HepG2 (cell line): ENCODE data around the gene UBR4. TPM values are rescaled to one million over a fixed set of nuclear protein-coding genes. Genes with fewer than 3 reads are reported as not detected.

Source experiments
- ATAC-seq: fragments of 200-7000 bp; cut with Tn5 transposase; 3 replicates; pipeline ENCODE4 v1.9.1; 2020; ENCODE audit warnings: mild to moderate bottlenecking, moderate library complexity
- BruUV-seq: library from RNA; stranded (reverse); fragments of 400-500 nt; replicated peaks from 2 replicates; lab custom pipeline; 2021; lab: Mats Ljungman, UMichigan
- CTCF ChIA-PET: fragments of 300-600 bp; formaldehyde crosslinking; extraction: SDS; loops from one replicate; lab custom pipeline; 2021; ENCODE audit warnings: low total read pairs, inconsistent platforms, low intra/inter-chr PET ratio; lab: Yijun Ruan, JAX
- POLR2A ChIA-PET: fragments of 350-600 bp; sonication (Branson Sonifier 250); formaldehyde crosslinking; loops from one replicate; lab custom pipeline; 2020; ENCODE audit warnings: antibody characterized with exemption, inconsistent platforms; lab: Yijun Ruan, JAX
- DNase-seq: peaks from one replicate; pipeline ENCODE4 v3.0.0-alpha.2; 2015; ENCODE audit warnings: low spot score
- FAIRE-seq: peaks from 3 replicates; lab custom pipeline; 2011; peaks lifted over from hg19 to GRCh38; lab: Jason Lieb, UNC
- H2AFZ ChIP-seq: one replicate; pipeline ENCODE4 v1.6.1; 2011; ENCODE audit warnings: low read length, inconsistent platforms
- H3K27ac ChIP-seq: fragments of 300-600 bp; 3 replicates; pipeline ENCODE4 v1.8.0; 2011; ENCODE audit warnings: mixed run types, mild to moderate bottlenecking, mixed read lengths, low read length, inconsistent platforms; ENCODE audit not compliant: insufficient read depth; ENCODE audit errors: extremely low read length
- H3K27me3 ChIP-seq, 2 experiments: fragments of 200-600 bp in 1 of 2; 2 replicates in 1 of 2; 3 replicates in 1 of 2; pipeline versions ENCODE4 v1.6.0 to v1.8.0; 2011; ENCODE audit warnings: low read length in 2 of 2, mild to moderate bottlenecking in 2 of 2, moderate library complexity in 2 of 2, inconsistent platforms in 1 of 2; ENCODE audit not compliant: insufficient read depth in 2 of 2, control insufficient read depth in 1 of 2
- H3K36me3 ChIP-seq, 2 experiments: fragments of 200-600 bp in 1 of 2; replicated peaks in 1 of 2; 2 replicates in 1 of 2; 3 replicates in 1 of 2; pipeline versions ENCODE4 v1.5.1 to v1.8.0; 2011; ENCODE audit warnings: low read length in 2 of 2, inconsistent platforms in 1 of 2; ENCODE audit not compliant: insufficient read depth in 2 of 2, control insufficient read depth in 1 of 2
- H3K4me1 ChIP-seq: 2 replicates; pipeline ENCODE4 v1.5.1; 2012; ENCODE audit warnings: low read length, inconsistent platforms; ENCODE audit not compliant: insufficient read depth
- H3K4me2 ChIP-seq: 2 replicates; pipeline ENCODE4 v1.6.0; 2011; ENCODE audit warnings: low read depth, low read length, inconsistent platforms
- H3K4me3 ChIP-seq, 3 experiments: fragments of 200-600 bp in 1 of 3; sonication (generic), shearing (Covaris generic) in 1 of 3; replicated peaks in 1 of 3; 2 replicates each; pipeline ENCODE4 v1.5.1; 2011 to 2016; ENCODE audit warnings: low read length in 3 of 3, inconsistent platforms in 2 of 3, low read depth in 2 of 3, mild to moderate bottlenecking in 2 of 3, control low read depth in 1 of 3, mixed read lengths in 1 of 3; ENCODE audit not compliant: insufficient read depth in 1 of 3
- H3K79me2 ChIP-seq: one replicate; pipeline ENCODE4 v1.6.1; 2011; ENCODE audit warnings: low read length, inconsistent platforms; ENCODE audit not compliant: insufficient read depth
- H3K9ac ChIP-seq: 2 replicates; pipeline ENCODE4 v1.6.0; 2011; ENCODE audit warnings: mild to moderate bottlenecking, low read depth, low read length, inconsistent platforms; ENCODE audit not compliant: insufficient read depth
- H3K9me3 ChIP-seq: 2 replicates; pipeline ENCODE4 v1.5.1; 2012; ENCODE audit warnings: mild to moderate bottlenecking, low read length
- H4K20me1 ChIP-seq: 2 replicates; pipeline ENCODE4 v1.6.0; 2011; ENCODE audit warnings: inconsistent platforms, mild to moderate bottlenecking, low read length, moderate library complexity; ENCODE audit not compliant: insufficient read depth
- DR1 ChIP-seq: sonication (generic); formaldehyde crosslinking; IDR thresholded peaks from 2 replicates; pipeline ENCODE4 v1.8.0; 2021; ENCODE audit warnings: mild to moderate bottlenecking, missing genetic modification reagents, inconsistent platforms
- ERF ChIP-seq: IDR thresholded peaks from 2 replicates; pipeline ENCODE4 v1.6.1; 2018; ENCODE audit warnings: missing biosample characterization, missing genetic modification reagents
- FOXA1 ChIP-seq, 2 experiments: fragments of 450-650 bp in 1 of 2; sonication (generic) in 1 of 2; formaldehyde crosslinking in 1 of 2; IDR thresholded peaks; 2 replicates each; pipeline versions ENCODE4 v1.4.0 to v1.6.1; 2016 to 2020; ENCODE audit warnings: missing genetic modification reagents in 1 of 2
- GATAD2A ChIP-seq: IDR thresholded peaks from 2 replicates; pipeline ENCODE4 v1.6.1; 2016
- HBP1 ChIP-seq: IDR thresholded peaks from 2 replicates; pipeline ENCODE4 v1.6.1; 2016; ENCODE audit warnings: low read depth, control low read depth
- HMGXB4 ChIP-seq, 2 experiments: sonication (generic) in 1 of 2; formaldehyde crosslinking in 1 of 2; IDR thresholded peaks; 2 replicates each; pipeline versions ENCODE4 v1.4.0 to v1.6.1; 2018 to 2020; ENCODE audit warnings: missing genetic modification reagents in 2 of 2, borderline replicate concordance in 1 of 2, low read depth in 1 of 2, mild to moderate bottlenecking in 1 of 2, missing biosample characterization in 1 of 2
- HOXD1 ChIP-seq: sonication (generic); formaldehyde crosslinking; IDR thresholded peaks from 2 replicates; pipeline ENCODE4 v1.5.0; 2020; ENCODE audit warnings: missing genetic modification reagents
- KLF6 ChIP-seq: IDR thresholded peaks from 2 replicates; pipeline ENCODE4 v1.8.0; 2016; ENCODE audit warnings: missing biosample characterization, missing genetic modification reagents
- MTF1 ChIP-seq: sonication (generic); formaldehyde crosslinking; IDR thresholded peaks from 2 replicates; pipeline ENCODE4 v1.5.0; 2020; ENCODE audit warnings: missing genetic modification reagents
- RNF219 ChIP-seq: sonication (generic); formaldehyde crosslinking; IDR thresholded peaks from 2 replicates; pipeline ENCODE4 v1.5.0; 2020; ENCODE audit warnings: mild to moderate bottlenecking, missing genetic modification reagents
- TIGD3 ChIP-seq: sonication (generic); formaldehyde crosslinking; IDR thresholded peaks from 2 replicates; pipeline ENCODE4 v1.5.1; 2020; ENCODE audit warnings: mild to moderate bottlenecking, missing genetic modification reagents, borderline replicate concordance
- ZMYM3 ChIP-seq: sonication (generic); formaldehyde crosslinking; IDR thresholded peaks from 2 replicates; pipeline ENCODE4 v1.5.1; 2020; ENCODE audit warnings: mild to moderate bottlenecking, missing genetic modification reagents
- ZNF280B ChIP-seq: sonication (generic); formaldehyde crosslinking; IDR thresholded peaks from 2 replicates; pipeline ENCODE4 v1.5.0; 2020; ENCODE audit warnings: missing genetic modification reagents, mild to moderate bottlenecking, borderline replicate concordance
- ZNF512 ChIP-seq: sonication (generic); formaldehyde crosslinking; IDR thresholded peaks from 2 replicates; pipeline ENCODE4 v1.4.0; 2020; ENCODE audit warnings: mild to moderate bottlenecking, missing genetic modification reagents
- ZNF543 ChIP-seq: sonication (generic); formaldehyde crosslinking; IDR thresholded peaks from 2 replicates; pipeline ENCODE4 v1.4.0; 2020; ENCODE audit warnings: mild to moderate bottlenecking, missing genetic modification reagents
- WGBS: methylation state at CpG from one replicate; pipeline ENCODE4 v1.1.6; 2017; ENCODE audit warnings: low lambda C conversion rate; 5-methylcytosine and 5-hydroxymethylcytosine counted together
- in situ Hi-C: cut with HindIII; loops from 2 replicates; pipeline ENCODE4 v1.10.0; 2017; ENCODE audit warnings: low pct_unique_long_range_greater_than_20kb; ENCODE audit not compliant: extremely low pct_ligation_motif_present
- intact Hi-C: fragments of 100-400 bp; cut with micrococcal nuclease; formaldehyde crosslinking; loops from one replicate; pipeline ENCODE4 v1.10.0; 2022; ENCODE audit not compliant: unreplicated experiment
- polyA plus RNA-seq, 8 experiments: library from polyadenylated mRNA; depleted of rRNA in 3 of 8; stranded (reverse) in 7 of 8; unstranded in 1 of 8; fragments of >200 nt; fragmentation: Illumina TruSeq in 4 of 8; extraction: Trizol in 4 of 8; gene quantifications; 2 replicates each; pipeline versions ENCODE4 v1.2.1 to v1.2.3, GENCODE V29; 2011 to 2016; ENCODE audit warnings: low read depth in 4 of 8, missing spikeins in 1 of 8, mixed read lengths in 1 of 8; ENCODE audit not compliant: insufficient read depth in 1 of 8
- total RNA-seq, 5 experiments: library from RNA; depleted of rRNA; stranded (reverse); fragments of >200 nt; fragmentation: Illumina TruSeq; extraction: Trizol; gene quantifications; 2 replicates each; pipeline ENCODE4 v1.2.3, GENCODE V29; 2016; ENCODE audit warnings: low read depth in 1 of 5

Gene UBR4
- total and polyA plus RNA-seq, 2 of the 13 experiments (the other 11 are each of a cell fraction or from before 2014, with no cell fraction given), result 59.1 to 106 TPM

- Histone ChIP-seq H3K27me3 (no peaks in the 10 kb centered on the region), H4K20me1 (no peaks in the 10 kb centered on the region), H3K9me3 (no peaks in the 10 kb centered on the region), H3K27ac (peak overlapping the region; percentile 49), H3K79me2 (no peaks in the 10 kb centered on the region), H3K36me3 (no peaks in the 10 kb centered on the region), H3K9ac (no peak overlapping the region), H3K4me3 (no peak overlapping the region), H3K4me2 (no peak overlapping the region), H2AFZ (no peak overlapping the region), H3K4me1 (peaks cover 71% of the 10 kb centered on the region)
- 97% methylated on average over 6 of the region's 6 CpGs for WGBS
- BruUV-seq, result no TSS peak
- in situ Hi-C loops (no loop called here), intact Hi-C loops (no loop called here)
- ATAC-seq (no peak), DNase-seq (no peak), FAIRE-seq (no peak)
- no peak for TF ChIP-seq HOXD1 (CRISPR knock-in tag)
- no peak for TF ChIP-seq FOXA1 (IDR thresholded peaks at IDR 0.05)
- no peak for TF ChIP-seq FOXA1 (CRISPR knock-in tag; IDR thresholded peaks at IDR 0.05)
- TF ChIP-seq GATAD2A (CRISPR knock-in tag), result no peak
- no peak for TF ChIP-seq ERF (CRISPR knock-in tag)
- TF ChIP-seq KLF6, result no peak
- TF ChIP-seq DR1 (CRISPR knock-in tag), result no peak
- no peak for TF ChIP-seq TIGD3
- no peak for TF ChIP-seq MTF1
- no peak for TF ChIP-seq ZNF512 (CRISPR knock-in tag)
- TF ChIP-seq HMGXB4 (CRISPR knock-in tag; IDR thresholded peaks at IDR 0.05; ENCODE audit: borderline replicate concordance in 1 of 2, low read depth in 1 of 2), result no peak
- TF ChIP-seq HBP1 (CRISPR knock-in tag), result no peak
- no peak for TF ChIP-seq RNF219 (CRISPR knock-in tag)
- TF ChIP-seq ZNF280B (CRISPR knock-in tag), result no peak
- TF ChIP-seq ZNF543 (CRISPR knock-in tag), result no peak
- no peak for TF ChIP-seq ZMYM3
- CTCF ChIA-PET, result no interaction called here
- POLR2A ChIA-PET, result interaction anchor here (1.1 to 1.3 kb wide), 2 partner anchors 9 to 24 kb away, joined by 3 read pairs; no protein-coding TSS in a partner anchor
Measured at GRCh38 chr1:19044471-19044870, 165.6 kb downstream of the UBR4 start.
